Heart left ventricle (tissue), 13 donors: ENCODE results near the gene MAPKAP1.

Experiments
- POLR2A ChIP-seq, 2 donors: fragments of 450-650 bp; IDR thresholded peaks; one replicate each; pipeline ENCODE4 v1.6.1; 2017; ENCODE audit warnings: antibody characterized with exemption in 2 of 2, mild to moderate bottlenecking in 2 of 2, moderate library complexity in 2 of 2
- TF ChIP-seq, protein P1 (sequence below), 12 donors: fragments of 200-600 bp; sonication (generic) in 4 of 12; IDR thresholded peaks; one replicate each; pipeline versions ENCODE4 v1.5.0 to v1.8.0; 2018 to 2022; ENCODE audit warnings: antibody characterized with exemption in 12 of 12, mild to moderate bottlenecking in 5 of 12
- donor health status: ischemic (EF 13 %, LVEDD 7.1; RV severe dilation, severe dysfunction).
- donor health status: DM: no; HTN: yes; CAD: no.
- donor health status: DM: no; HTN: no; CAD: no.
- donor health status: ischemic (EF 25% LVEDD 6.9; RV normal size, moderate dysfunction).
- donor health status: ischemic (EF 25% LVEDD 5.7; RV mildly dilated, moderate dysfunction).
- donor health status: ischemic (EF 35%, LVEDD 5.7; RV mildly dilated, moderate dysfunction).
- donor health status: nonischemic (EF 11% LVEDD 7.7; RV severe dilation, severe dysfunction).
- donor health status: DM: yes; HTN: yes; CAD: no.
- donor health status: PGD.
- donor health status: ischemic (EF 29% LVEDD 5.4; RV normal size, mild dysfunction).
- donor health status: nonischemic (EF 23%, LVEDD 6.1; RV moderate dilation, normal function).

DNA sequence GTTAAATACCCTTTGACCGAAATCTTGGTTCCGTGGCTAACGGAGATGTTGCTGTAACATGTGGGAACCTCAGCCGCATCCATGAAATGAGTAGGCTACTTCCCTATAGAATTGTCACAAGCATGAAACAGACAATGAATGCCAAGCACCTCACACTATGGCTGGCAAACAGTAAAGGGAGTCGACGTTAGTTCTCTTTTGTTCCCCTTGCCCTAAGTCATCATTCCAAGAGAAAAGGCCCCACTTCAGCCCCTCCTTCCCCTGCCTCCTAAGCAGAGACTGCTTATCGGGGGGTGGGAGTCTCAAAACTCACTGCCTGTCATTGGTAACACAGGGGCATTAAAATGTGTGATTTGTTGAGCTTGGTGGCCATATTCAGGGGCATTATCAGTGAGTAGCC is 159.6 kb downstream of the MAPKAP1 start:
- no peak for TF ChIP-seq POLR2A (IDR thresholded peaks at IDR 0.05)
- TF ChIP-seq, protein P1, sequence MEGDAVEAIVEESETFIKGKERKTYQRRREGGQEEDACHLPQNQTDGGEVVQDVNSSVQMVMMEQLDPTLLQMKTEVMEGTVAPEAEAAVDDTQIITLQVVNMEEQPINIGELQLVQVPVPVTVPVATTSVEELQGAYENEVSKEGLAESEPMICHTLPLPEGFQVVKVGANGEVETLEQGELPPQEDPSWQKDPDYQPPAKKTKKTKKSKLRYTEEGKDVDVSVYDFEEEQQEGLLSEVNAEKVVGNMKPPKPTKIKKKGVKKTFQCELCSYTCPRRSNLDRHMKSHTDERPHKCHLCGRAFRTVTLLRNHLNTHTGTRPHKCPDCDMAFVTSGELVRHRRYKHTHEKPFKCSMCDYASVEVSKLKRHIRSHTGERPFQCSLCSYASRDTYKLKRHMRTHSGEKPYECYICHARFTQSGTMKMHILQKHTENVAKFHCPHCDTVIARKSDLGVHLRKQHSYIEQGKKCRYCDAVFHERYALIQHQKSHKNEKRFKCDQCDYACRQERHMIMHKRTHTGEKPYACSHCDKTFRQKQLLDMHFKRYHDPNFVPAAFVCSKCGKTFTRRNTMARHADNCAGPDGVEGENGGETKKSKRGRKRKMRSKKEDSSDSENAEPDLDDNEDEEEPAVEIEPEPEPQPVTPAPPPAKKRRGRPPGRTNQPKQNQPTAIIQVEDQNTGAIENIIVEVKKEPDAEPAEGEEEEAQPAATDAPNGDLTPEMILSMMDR (IDR thresholded peaks at IDR 0.05): no peak
